ENCODE data around the gene ADGRB2.

- TF ChIP-seq CTCF (IDR thresholded peaks at IDR 0.05) (no peak), POLR2A (IDR thresholded peaks at IDR 0.05) (no peak)
Measured at GRCh38 chr1:31712630-31713029, 51.5 kb downstream of the ADGRB2 start.
